Parathyroid adenoma (tissue), 2 donors: ENCODE data around the gene NAPA.

Experiments
- H2AFZ ChIP-seq: fragments of 300-600 bp; sonication (generic); one replicate; pipeline ENCODE4 v1.7.0; 2017; ENCODE audit warnings: antibody characterized with exemption, mild to moderate bottlenecking
- H3K27ac ChIP-seq: fragments of 300-600 bp; sonication (generic); one replicate; pipeline ENCODE4 v1.7.0; 2017
- H3K27me3 ChIP-seq: fragments of 300-600 bp; sonication (generic); one replicate; pipeline ENCODE4 v1.7.0; 2017; ENCODE audit warnings: low read length; ENCODE audit not compliant: control insufficient read depth, insufficient read depth
- H3K36me3 ChIP-seq: fragments of 300-600 bp; sonication (generic); one replicate; pipeline ENCODE4 v1.7.0; 2017; ENCODE audit warnings: low read length; ENCODE audit not compliant: control insufficient read depth, insufficient read depth
- H3K4me1 ChIP-seq: fragments of 300-600 bp; sonication (generic); one replicate; pipeline ENCODE4 v1.7.0; 2017; ENCODE audit warnings: control low read depth
- H3K4me2 ChIP-seq: fragments of 300-600 bp; sonication (generic); one replicate; pipeline ENCODE4 v1.7.0; 2017; ENCODE audit warnings: low read length
- H3K4me3 ChIP-seq: fragments of 300-600 bp; sonication (generic); one replicate; pipeline ENCODE4 v1.7.0; 2017; ENCODE audit warnings: low read depth, low read length
- H3K79me2 ChIP-seq: fragments of 300-600 bp; sonication (generic); one replicate; pipeline ENCODE4 v1.7.0; 2017; ENCODE audit warnings: control low read depth
- H3K9ac ChIP-seq: fragments of 300-600 bp; sonication (generic); one replicate; pipeline ENCODE4 v1.7.0; 2017; ENCODE audit warnings: mild to moderate bottlenecking
- H3K9me3 ChIP-seq: fragments of 300-600 bp; sonication (generic); one replicate; pipeline ENCODE4 v1.7.0; 2017; ENCODE audit warnings: low read length; ENCODE audit not compliant: control insufficient read depth
- CTCF ChIP-seq: fragments of 300-600 bp; sonication (generic); IDR thresholded peaks from one replicate; pipeline ENCODE4 v1.7.0; 2017; ENCODE audit warnings: antibody characterized with exemption, mild to moderate bottlenecking
- donor health status: primary hyperparathyroidism.

NAPA gene

GRCh38 chr19:47544075-47544474 lies 29.2 kb upstream of the NAPA start:
- H2AFZ ChIP-seq, result no peak overlapping the region
- H3K9me3 ChIP-seq, result no peaks in the 10 kb centered on the region
- H3K27ac ChIP-seq, result no peak overlapping the region
- no peak overlapping the region for H3K4me2 ChIP-seq
- H3K79me2 ChIP-seq, result no peaks in the 10 kb centered on the region
- no peak overlapping the region for H3K4me3 ChIP-seq
- H3K4me1 ChIP-seq, result no peaks in the 10 kb centered on the region
- H3K9ac ChIP-seq, result no peak overlapping the region
- H3K36me3 ChIP-seq, result no peaks in the 10 kb centered on the region
- H3K27me3 ChIP-seq, result no peaks in the 10 kb centered on the region
- no peak for TF ChIP-seq CTCF

GRCh38 chr19:47542030-47542475 lies 27.2 kb upstream of the NAPA start:
- no peaks in the 10 kb centered on the region for H3K4me1 ChIP-seq
- no peaks in the 10 kb centered on the region for H3K9me3 ChIP-seq
- H3K27me3 ChIP-seq, result no peaks in the 10 kb centered on the region
- no peaks in the 10 kb centered on the region for H3K36me3 ChIP-seq
- no peak overlapping the region for H2AFZ ChIP-seq
- TF ChIP-seq CTCF, result no peak
- no peak overlapping the region for H3K9ac ChIP-seq
- no peaks in the 10 kb centered on the region for H3K79me2 ChIP-seq
- no peak overlapping the region for H3K27ac ChIP-seq
- H3K4me3 ChIP-seq, result no peak overlapping the region
- no peak overlapping the region for H3K4me2 ChIP-seq

- no peak overlapping the region for H2AFZ ChIP-seq
- no peaks in the 10 kb centered on the region for H3K36me3 ChIP-seq
- no peak overlapping the region for H3K9ac ChIP-seq
- no peaks in the 10 kb centered on the region for H3K9me3 ChIP-seq
- H3K79me2 ChIP-seq, result no peaks in the 10 kb centered on the region
- H3K4me3 ChIP-seq, result no peak overlapping the region
- H3K27me3 ChIP-seq, result no peaks in the 10 kb centered on the region
- no peaks in the 10 kb centered on the region for H3K4me1 ChIP-seq
- no peak overlapping the region for H3K27ac ChIP-seq
- H3K4me2 ChIP-seq, result no peak overlapping the region
- no peak for TF ChIP-seq CTCF
These were observed 26.7 kb upstream of the NAPA start for GRCh38 chr19:47541518-47541917.

GRCh38 chr19:47540748-47541147 lies 25.9 kb upstream of the NAPA start:
- Histone ChIP-seq H3K4me1 (no peaks in the 10 kb centered on the region), H3K27ac (no peak overlapping the region), H3K27me3 (no peaks in the 10 kb centered on the region), H3K4me3 (no peak overlapping the region), H3K9ac (no peak overlapping the region), H3K4me2 (no peak overlapping the region), H3K9me3 (no peaks in the 10 kb centered on the region), H3K36me3 (no peaks in the 10 kb centered on the region), H3K79me2 (no peaks in the 10 kb centered on the region), H2AFZ (peak overlapping the region; percentile 14)
- peak; percentile 36 for TF ChIP-seq CTCF

- Histone ChIP-seq H3K36me3 (no peaks in the 10 kb centered on the region), H3K4me2 (no peak overlapping the region), H3K4me1 (no peaks in the 10 kb centered on the region), H3K79me2 (no peaks in the 10 kb centered on the region), H3K27ac (no peak overlapping the region), H3K9me3 (no peaks in the 10 kb centered on the region), H3K4me3 (no peak overlapping the region), H2AFZ (peak overlapping the region; percentile 59), H3K9ac (no peak overlapping the region), H3K27me3 (no peaks in the 10 kb centered on the region)
- TF ChIP-seq CTCF, result no peak
These were observed 25.0 kb upstream of the NAPA start for GRCh38 chr19:47539747-47540311.
